K562 (cell line): ENCODE measurements around the gene CTIF. TPM values are rescaled to one million over a fixed set of nuclear protein-coding genes. Genes with fewer than 3 reads are reported as not detected.

Experiments
- ATF3 ChIP-seq, 2 experiments: fragments of 450-650 bp in 1 of 2; sonication (generic) in 1 of 2; formaldehyde crosslinking in 1 of 2; IDR thresholded peaks in 1 of 2; conservative IDR thresholded peaks in 1 of 2; 2 replicates each; pipeline versions ENCODE4 v1.6.1 to v1.8.1; 2016 to 2023; ENCODE audit warnings: mild to moderate bottlenecking in 2 of 2, moderate library complexity in 2 of 2, inconsistent platforms in 1 of 2, missing genetic modification reagents in 1 of 2
- BACH1 ChIP-seq: fragments of 200-800 bp; sonication (Bioruptor generic); IDR thresholded peaks from 2 replicates; pipeline ENCODE4 v1.6.1; 2016; ENCODE audit warnings: missing genetic modification characterization, missing compliant biosample characterization
- BCOR ChIP-seq: fragments of 450-650 bp; IDR thresholded peaks from 2 replicates; pipeline ENCODE4 v1.6.1; 2016
- CBFA2T3 ChIP-seq: fragments of 450-650 bp; IDR thresholded peaks from 2 replicates; pipeline ENCODE4 v1.6.1; 2017
- CREM ChIP-seq: IDR thresholded peaks from 2 replicates; pipeline ENCODE4 v1.6.1; 2014; ENCODE audit warnings: antibody characterized with exemption, low read depth
- ERF ChIP-seq: fragments of 450-650 bp; formaldehyde crosslinking; IDR thresholded peaks from 2 replicates; pipeline ENCODE4 v1.4.0; 2020; ENCODE audit warnings: mild to moderate bottlenecking, mixed read lengths
- GATA2 ChIP-seq: sonication (generic); formaldehyde crosslinking; IDR thresholded peaks from 2 replicates; pipeline ENCODE4 v1.4.0; 2020; ENCODE audit warnings: mild to moderate bottlenecking, missing genetic modification reagents
- HDAC3 ChIP-seq: fragments of 450-650 bp; IDR thresholded peaks from 2 replicates; pipeline ENCODE4 v1.6.1; 2018; ENCODE audit warnings: borderline replicate concordance, mild to moderate bottlenecking, moderate library complexity; ENCODE audit not compliant: partially characterized antibody
- HES1 ChIP-seq: fragments of 450-650 bp; IDR thresholded peaks from 2 replicates; pipeline ENCODE4 v1.6.1; 2016; ENCODE audit warnings: low read depth, mild to moderate bottlenecking, moderate library complexity
- KDM1A ChIP-seq, 2 experiments: fragments of 450-650 bp; IDR thresholded peaks; 2 replicates each; pipeline ENCODE4 v1.6.1; 2016; ENCODE audit warnings: mild to moderate bottlenecking in 2 of 2
- KLF13 ChIP-seq: fragments of 450-650 bp; IDR thresholded peaks from 2 replicates; pipeline ENCODE4 v1.6.1; 2016; ENCODE audit warnings: missing genetic modification characterization, low read depth, mild to moderate bottlenecking, missing compliant biosample characterization, moderate library complexity, borderline replicate concordance
- NCOR1 ChIP-seq: fragments of 450-650 bp; IDR thresholded peaks from 2 replicates; pipeline ENCODE4 v1.6.1; 2016; ENCODE audit warnings: mild to moderate bottlenecking, moderate library complexity
- NFIC ChIP-seq: fragments of 450-650 bp; IDR thresholded peaks from 2 replicates; pipeline ENCODE4 v1.6.1; 2017; ENCODE audit warnings: mild to moderate bottlenecking, inconsistent platforms
- NR2C1 ChIP-seq, 2 experiments: fragments of 450-650 bp; IDR thresholded peaks; 2 replicates each; pipeline ENCODE4 v1.6.1; 2017; ENCODE audit warnings: mild to moderate bottlenecking in 2 of 2, antibody characterized with exemption in 1 of 2, inconsistent platforms in 1 of 2, missing compliant biosample characterization in 1 of 2, missing genetic modification characterization in 1 of 2
- PRMT5 ChIP-seq: sonication (generic); formaldehyde crosslinking; IDR thresholded peaks from 2 replicates; pipeline ENCODE4 v1.5.0; 2020; ENCODE audit warnings: missing genetic modification reagents
- RNF2 ChIP-seq: sonication (generic); IDR thresholded peaks from 2 replicates; pipeline ENCODE4 v1.6.1; 2016
- SMAD4 ChIP-seq: fragments of 250-450 bp; sonication (Bioruptor Pico); conservative IDR thresholded peaks from 2 replicates; pipeline ENCODE4 v1.8.0; 2021; ENCODE audit warnings: inconsistent platforms, mild to moderate bottlenecking, moderate library complexity
- SNIP1 ChIP-seq: fragments of 450-650 bp; IDR thresholded peaks from 2 replicates; pipeline ENCODE4 v1.7.1; 2017; ENCODE audit warnings: low read depth, mild to moderate bottlenecking
- TFAP4 ChIP-seq: sonication (generic); formaldehyde crosslinking; IDR thresholded peaks from 2 replicates; pipeline ENCODE4 v1.8.0; 2022; ENCODE audit warnings: missing genetic modification reagents, mild to moderate bottlenecking, moderate library complexity, borderline replicate concordance
- ZBTB9 ChIP-seq: fragments of 450-650 bp; formaldehyde crosslinking; IDR thresholded peaks from 2 replicates; pipeline ENCODE4 v1.4.0; 2020; ENCODE audit warnings: mild to moderate bottlenecking, moderate library complexity
- ZNF12 ChIP-seq: sonication (generic); formaldehyde crosslinking; IDR thresholded peaks from 2 replicates; pipeline ENCODE4 v1.4.0; 2020; ENCODE audit warnings: mild to moderate bottlenecking, missing genetic modification reagents
- ZNF431 ChIP-seq: sonication (generic); formaldehyde crosslinking; IDR thresholded peaks from 2 replicates; pipeline ENCODE4 v1.8.0; 2022; ENCODE audit warnings: mild to moderate bottlenecking, missing genetic modification reagents
- ZNF589 ChIP-seq: fragments of 200-800 bp; sonication (Bioruptor generic); IDR thresholded peaks from 2 replicates; pipeline ENCODE4 v1.6.1; 2016; ENCODE audit warnings: low read depth, missing genetic modification characterization, missing compliant biosample characterization
- ZNF699 ChIP-seq: fragments of 250-450 bp; sonication (Bioruptor Pico); IDR thresholded peaks from 2 replicates; pipeline ENCODE4 v1.8.0; 2021; ENCODE audit warnings: mild to moderate bottlenecking, moderate library complexity; ENCODE audit not compliant: insufficient replicate concordance
- ZNF717 ChIP-seq: fragments of 250-450 bp; sonication (Bioruptor Pico); IDR thresholded peaks from 2 replicates; pipeline ENCODE4 v1.5.0; 2021
- ZNF780A ChIP-seq: fragments of 250-450 bp; sonication (Bioruptor Pico); IDR thresholded peaks from 2 replicates; pipeline ENCODE4 v1.5.0; 2021; ENCODE audit warnings: mild to moderate bottlenecking
- polyA plus RNA-seq, 8 experiments: library from polyadenylated mRNA; depleted of rRNA in 4 of 8; stranded (reverse) in 5 of 8; unstranded in 3 of 8; fragments of >200 nt; fragmentation: Nextera tagmentation in 2 of 8; fragmentation: Illumina TruSeq in 1 of 8; extraction: Ambion mirVana in 2 of 8; extraction: Trizol in 1 of 8; gene quantifications; 2 replicates each; pipeline versions ENCODE4 v1.2.1 to v1.2.3, GENCODE V29; 2011 to 2014; ENCODE audit warnings: inconsistent platforms in 1 of 8, missing spikeins in 1 of 8
- total RNA-seq, 7 experiments: library from RNA; depleted of rRNA in 6 of 7; stranded (reverse); fragments of >200 nt in 6 of 7; fragmentation: Illumina TruSeq in 2 of 7; extraction: Trizol in 2 of 7; gene quantifications; 2 replicates each; pipeline versions ENCODE4 v1.2.1 to v1.2.3, GENCODE V29; 2011 to 2021; ENCODE audit warnings: low replicate concordance in 1 of 7

Gene CTIF
- total and polyA plus RNA-seq, 9 of the 15 experiments (the other 6 are each of a cell fraction or from before 2014, with no cell fraction given), result 0.17 to 11.5 (median 2.2) TPM

- TF ChIP-seq KDM1A (IDR thresholded peaks at IDR 0.05) (peak; percentile 68 to 71), BACH1 (tag) (no peak), ATF3 (IDR thresholded peaks at IDR 0.05) (peak; percentile 43; the same call in 1 of the 2 replicates), ATF3 (CRISPR knock-in tag; conservative IDR thresholded peaks at IDR 0.05) (no peak), SMAD4 (CRISPR knock-in tag) (peak; percentile 72), HDAC3 (peak; percentile 70), HES1 (peak; percentile 72), ZNF12 (no peak), KLF13 (tag) (no peak), PRMT5 (CRISPR knock-in tag) (no peak), ZNF589 (CRISPR knock-in tag) (peak; percentile 87), CREM (0 out of 2 replicates have a peak, but pooled peaks have one; percentile 33), ZNF780A (no peak), BCOR (0 out of 2 replicates have a peak, but pooled peaks have one; percentile 35), NCOR1 (peak; percentile 80), NR2C1 (IDR thresholded peaks at IDR 0.05) (no peak), NR2C1 (tag; IDR thresholded peaks at IDR 0.05) (0 out of 2 replicates have a peak, but pooled peaks have one; percentile 30), ZNF431 (no peak), TFAP4 (CRISPR knock-in tag) (no peak), ERF (CRISPR knock-in tag) (no peak), ZBTB9 (CRISPR knock-in tag) (no peak), ZNF717 (CRISPR knock-in tag) (no peak), GATA2 (peak; percentile 63; the same call in 1 of the 2 replicates), RNF2 (peak; percentile 19; the same call in 1 of the 2 replicates), NFIC (peak; percentile 84), ZNF699 (CRISPR knock-in tag) (no peak), CBFA2T3 (peak; percentile 93), SNIP1 (no peak)
Measured at GRCh38 chr18:48719974-48720654, 181.3 kb downstream of the CTIF start (continued).
